CD4-positive, alpha-beta T cell (primary cell): ENCODE measurements around the gene ACR. TPM values are rescaled to one million over a fixed set of nuclear protein-coding genes. Genes with fewer than 3 reads are reported as not detected.

Experiments
- ATAC-seq: fragments of 200-7000 bp; cut with Tn5 transposase; one replicate; pipeline ENCODE4 v1.10.0; 2022; ENCODE audit warnings: mild to moderate bottlenecking; ENCODE audit not compliant: poor library complexity
- CTCF ChIA-PET: fragments of 350-600 bp; sonication (Branson Sonifier 250); formaldehyde crosslinking; loops from one replicate; lab custom pipeline; 2021; ENCODE audit warnings: antibody characterized with exemption, inconsistent platforms; lab: Charles Lee
- POLR2A ChIA-PET: fragments of 350-600 bp; sonication (Branson Sonifier 250); formaldehyde crosslinking; loops from one replicate; lab custom pipeline; 2021; ENCODE audit warnings: antibody characterized with exemption, inconsistent platforms; lab: Charles Lee
- DNase-seq, 14 experiments: peaks; one replicate each; pipeline ENCODE4 v3.0.0-alpha.2; 2013 to 2020; ENCODE audit warnings: mixed read lengths in 2 of 14
- H3K27ac ChIP-seq, 2 donors: one replicate each; pipeline versions ENCODE4 v1.5.1 to v1.7.0; 2013; ENCODE audit warnings: low read length in 2 of 2, low read depth in 1 of 2, mild to moderate bottlenecking in 1 of 2
- H3K27me3 ChIP-seq, 2 experiments: 1 replicate in 1 of 2; 2 replicates in 1 of 2; pipeline versions ENCODE4 v1.6.1 to v1.7.0; 2013; ENCODE audit warnings: low read length in 2 of 2, control low read depth in 1 of 2, mild to moderate bottlenecking in 1 of 2, moderate library complexity in 1 of 2; ENCODE audit not compliant: insufficient read depth in 2 of 2, control insufficient read depth in 1 of 2
- H3K36me3 ChIP-seq: one replicate; pipeline ENCODE4 v1.6.1; 2013; ENCODE audit warnings: low read length, control low read depth; ENCODE audit not compliant: insufficient read depth
- H3K4me1 ChIP-seq: one replicate; pipeline ENCODE4 v1.6.1; 2013; ENCODE audit warnings: low read length, control low read depth; ENCODE audit not compliant: insufficient read depth
- H3K4me3 ChIP-seq: one replicate; pipeline ENCODE4 v1.5.1; 2013; ENCODE audit warnings: mild to moderate bottlenecking, low read length, moderate library complexity
- H3K9me3 ChIP-seq, 2 experiments: 1 replicate in 1 of 2; 2 replicates in 1 of 2; pipeline versions ENCODE4 v1.6.1 to v1.7.0; 2013; ENCODE audit warnings: low read length in 2 of 2, mild to moderate bottlenecking in 2 of 2, control low read depth in 1 of 2, moderate library complexity in 1 of 2; ENCODE audit not compliant: control insufficient read depth in 1 of 2, insufficient read depth in 1 of 2
- H3K27ac Mint-ChIP-seq: one replicate; pipeline ENCODE4 v1.8.0; 2020; ENCODE audit warnings: mixed read lengths
- H3K27me3 Mint-ChIP-seq: one replicate; pipeline ENCODE4 v1.8.0; 2021; ENCODE audit warnings: mixed read lengths
- H3K36me3 Mint-ChIP-seq: one replicate; pipeline ENCODE4 v1.8.0; 2021; ENCODE audit warnings: low read depth, mixed read lengths
- H3K4me1 Mint-ChIP-seq: one replicate; pipeline ENCODE4 v1.8.0; 2021; ENCODE audit warnings: low read depth, mixed read lengths
- H3K4me3 Mint-ChIP-seq: one replicate; pipeline ENCODE4 v1.8.0; 2020; ENCODE audit warnings: mild to moderate bottlenecking, mixed read lengths
- H3K9me3 Mint-ChIP-seq: one replicate; pipeline ENCODE4 v1.8.0; 2020; ENCODE audit warnings: mixed read lengths
- CTCF ChIP-seq: fragments of 200-600 bp; IDR thresholded peaks from one replicate; pipeline ENCODE4 v1.8.0; 2022; ENCODE audit warnings: antibody characterized with exemption, mild to moderate bottlenecking
- intact Hi-C, 2 experiments: fragments of 100-400 bp; cut with DNase I in 1 of 2; cut with micrococcal nuclease in 1 of 2; formaldehyde crosslinking; loops; one replicate each; pipeline versions ENCODE4 v1.15.1 to v1.9.0; 2023 to 2025; cut with DNase I, micrococcal nuclease
- total RNA-seq, 174 experiments: library from RNA in 2 of 174; stranded (reverse) in 2 of 174; gene quantifications; one replicate each; pipeline ENCODE4 v1.2.3 and lab custom pipeline; 2021 to 2026

ACR gene
- total RNA-seq, 2 experiments from 2014 or later = not detected

- ChIA-PET POLR2A (no interaction called here), CTCF (no interaction called here)
- intact Hi-C loops = no loop called here
- H3K36me3 ChIP-seq = no peaks in the 10 kb centered on the region
- no peaks in the 10 kb centered on the region for H3K9me3 Mint-ChIP-seq
- DNase-seq (no peak), ATAC-seq (no peak)
- no peaks in the 10 kb centered on the region for H3K36me3 Mint-ChIP-seq
- no peak overlapping the region for H3K27ac ChIP-seq
- no peak overlapping the region for H3K4me3 ChIP-seq
- no peak overlapping the region for H3K27ac Mint-ChIP-seq
- no peaks in the 10 kb centered on the region for H3K4me1 ChIP-seq
- no peaks in the 10 kb centered on the region for H3K4me1 Mint-ChIP-seq
- no peaks in the 10 kb centered on the region for H3K27me3 Mint-ChIP-seq
- TF ChIP-seq CTCF = no peak
- no peak overlapping the region for H3K4me3 Mint-ChIP-seq
- no peaks in the 10 kb centered on the region for H3K9me3 ChIP-seq
- peaks cover 0 to 3% of the 10 kb centered on the region in 2 experiments for H3K27me3 ChIP-seq
These were observed 24.4 kb upstream of the ACR start for GRCh38 chr22:50713571-50714056.

GRCh38 chr22:50714150-50714549, 23.9 kb upstream of the ACR start:
- Mint-ChIP-seq H3K4me1 (no peaks in the 10 kb centered on the region), H3K27ac (no peak overlapping the region), H3K27me3 (no peaks in the 10 kb centered on the region), H3K9me3 (no peaks in the 10 kb centered on the region), H3K36me3 (no peaks in the 10 kb centered on the region), H3K4me3 (no peak overlapping the region)
- Histone ChIP-seq H3K27ac (no peak overlapping the region), H3K36me3 (no peaks in the 10 kb centered on the region), H3K4me3 (no peak overlapping the region), H3K4me1 (no peaks in the 10 kb centered on the region), H3K9me3 (no peaks in the 10 kb centered on the region), H3K27me3 (peaks cover 0 to 3% of the 10 kb centered on the region in 2 experiments)
- intact Hi-C loops = no loop called here
- ATAC-seq = no peak
- DNase-seq = no peak
- TF ChIP-seq CTCF = no peak
- ChIA-PET POLR2A (no interaction called here), CTCF (no interaction called here)

- ChIA-PET POLR2A (no interaction called here), CTCF (no interaction called here)
- H3K4me1 ChIP-seq = no peaks in the 10 kb centered on the region
- intact Hi-C loops = no loop called here
- Mint-ChIP-seq H3K4me3 (no peak overlapping the region), H3K27me3 (no peaks in the 10 kb centered on the region), H3K4me1 (no peaks in the 10 kb centered on the region), H3K27ac (no peak overlapping the region), H3K36me3 (no peaks in the 10 kb centered on the region), H3K9me3 (no peaks in the 10 kb centered on the region)
- H3K36me3 ChIP-seq = no peaks in the 10 kb centered on the region
- H3K4me3 ChIP-seq = no peak overlapping the region
- DNase-seq (no peak), ATAC-seq (no peak)
- H3K27me3 ChIP-seq = peaks cover 0 to 3% of the 10 kb centered on the region in 2 experiments
- TF ChIP-seq CTCF = no peak
- H3K27ac ChIP-seq = no peak overlapping the region
- no peaks in the 10 kb centered on the region for H3K9me3 ChIP-seq
These were observed 23.3 kb upstream of the ACR start for GRCh38 chr22:50714631-50715179.
